Esophagus squamous epithelium (tissue), 5 donors: ENCODE results near the gene DEF6. TPM values are rescaled to one million over a fixed set of nuclear protein-coding genes. Genes with fewer than 3 reads are reported as not detected.

Experiments used
- DNase-seq: peaks from one replicate; lab custom pipeline; 2025; lab: John Stamatoyannopoulos, UW
- H3K27ac ChIP-seq, 4 donors: fragments of 200-600 bp; sonication (generic); one replicate each; pipeline ENCODE4 v1.5.1; 2016 to 2019; ENCODE audit warnings: mild to moderate bottlenecking in 1 of 4
- H3K27me3 ChIP-seq, 4 donors: fragments of 200-600 bp; sonication (generic); 1 replicate in 3 of 4; 2 replicates in 1 of 4; pipeline versions ENCODE4 v1.5.1 to v1.6.0; 2017 to 2021; ENCODE audit warnings: antibody characterized with exemption in 1 of 4
- H3K36me3 ChIP-seq, 3 donors: fragments of 200-600 bp; sonication (generic); one replicate each; pipeline ENCODE4 v1.5.1; 2016 to 2019
- H3K4me1 ChIP-seq, 3 donors: fragments of 200-600 bp; sonication (generic); one replicate each; pipeline ENCODE4 v1.5.1; 2017 to 2019
- H3K4me3 ChIP-seq, 4 donors: fragments of 200-600 bp; sonication (generic); 1 replicate in 3 of 4; 2 replicates in 1 of 4; pipeline ENCODE4 v1.5.1; 2016 to 2019; ENCODE audit warnings: mild to moderate bottlenecking in 2 of 4, moderate library complexity in 1 of 4
- H3K9me3 ChIP-seq, 3 donors: fragments of 200-600 bp; sonication (generic); one replicate each; pipeline ENCODE4 v1.5.1; 2016 to 2019
- CTCF ChIP-seq, 6 experiments: fragments of 450-650 bp in 4 of 6; fragments of 200-600 bp in 2 of 6; sonication (generic) in 2 of 6; IDR thresholded peaks; one replicate each; pipeline ENCODE4 v1.5.1; 2016 to 2019; ENCODE audit warnings: antibody characterized with exemption in 6 of 6, mild to moderate bottlenecking in 4 of 6, moderate library complexity in 4 of 6
- POLR2A ChIP-seq, 4 donors: fragments of 450-650 bp; IDR thresholded peaks; one replicate each; pipeline ENCODE4 v1.6.1; 2017; ENCODE audit warnings: antibody characterized with exemption in 4 of 4, mild to moderate bottlenecking in 4 of 4, moderate library complexity in 3 of 4
- WGBS, 2 donors: methylation state at CpG; one replicate each; pipeline ENCODE4 v1.1.5; 2018; 5-methylcytosine and 5-hydroxymethylcytosine counted together
- intact Hi-C: fragments of 100-400 bp; cut with DNase I; formaldehyde crosslinking; loops from one replicate; pipeline ENCODE4 v1.15.0; 2022
- total RNA-seq, 4 donors: library from RNA; depleted of rRNA; stranded (reverse); fragments of >200 nt; gene quantifications; one replicate each; pipeline ENCODE4 v1.1.0, GENCODE V29; 2016
- donor health status: DM: yes; HTN: yes; CAD: no.

Gene DEF6
- total RNA-seq, 4 donors from 2014 or later = 20.5 to 38.0 (median 25.2) TPM

- DNase-seq = no peak
- Histone ChIP-seq H3K9me3 (no peaks in the 10 kb centered on the region), H3K4me3 (no peak overlapping the region), H3K27me3 (no peaks in the 10 kb centered on the region), H3K27ac (no peak overlapping the region), H3K4me1 (peaks cover 4 to 17% (median 11%) of the 10 kb centered on the region in 3 donors), H3K36me3 (peaks cover 0 to 30% (median 17%) of the 10 kb centered on the region in 3 donors)
- 91 to 92% methylated on average over 3 of the region's 3 CpGs for WGBS, 2 donors
- intact Hi-C loops = no loop called here
- no peak for TF ChIP-seq CTCF (IDR thresholded peaks at IDR 0.05)
- no peak for TF ChIP-seq POLR2A (IDR thresholded peaks at IDR 0.05)
Measured at GRCh38 chr6:35278708-35279107, 18.9 kb upstream of the DEF6 start.

GRCh38 chr6:35280903-35281302, 16.7 kb upstream of the DEF6 start:
- Histone ChIP-seq H3K4me1 (no peaks in the 10 kb centered on the region), H3K27me3 (no peaks in the 10 kb centered on the region), H3K27ac (no peak overlapping the region), H3K36me3 (peaks cover 6 to 52% (median 30%) of the 10 kb centered on the region in 3 donors), H3K9me3 (no peaks in the 10 kb centered on the region), H3K4me3 (no peak overlapping the region)
- DNase-seq = no peak
- no peak for TF ChIP-seq POLR2A (IDR thresholded peaks at IDR 0.05)
- intact Hi-C loops = no loop called here
- WGBS, 2 donors = 83 to 85% methylated on average over 2 to 4 of the region's 4 CpGs

- peaks cover 0 to 1% (median 0%) of the 10 kb centered on the region in 3 donors for H3K4me1 ChIP-seq
- H3K27me3 ChIP-seq = no peaks in the 10 kb centered on the region
- no peak for DNase-seq
- intact Hi-C loops = no loop called here
- no peak overlapping the region for H3K27ac ChIP-seq
- no peak for TF ChIP-seq POLR2A (IDR thresholded peaks at IDR 0.05)
- no peak for TF ChIP-seq CTCF (IDR thresholded peaks at IDR 0.05)
- H3K9me3 ChIP-seq = no peaks in the 10 kb centered on the region
- peaks cover 18 to 68% (median 37%) of the 10 kb centered on the region in 3 donors for H3K36me3 ChIP-seq
- 82 to 89% methylated on average over 2 of the region's 2 CpGs for WGBS, 2 donors
- H3K4me3 ChIP-seq = no peak overlapping the region
Measured at GRCh38 chr6:35282472-35282871, 15.1 kb upstream of the DEF6 start.

- 60 to 100% methylated on average over 2 of the region's 2 CpGs for WGBS, 2 donors
- intact Hi-C loops = no loop called here
- no peak for TF ChIP-seq POLR2A (IDR thresholded peaks at IDR 0.05)
- TF ChIP-seq CTCF (IDR thresholded peaks at IDR 0.05) = no peak
- H3K36me3 ChIP-seq = peaks cover 21 to 77% (median 46%) of the 10 kb centered on the region in 3 donors
- H3K4me3 ChIP-seq = no peak overlapping the region
- H3K27me3 ChIP-seq = no peaks in the 10 kb centered on the region
- H3K27ac ChIP-seq = no peak overlapping the region
- no peak for DNase-seq
- H3K4me1 ChIP-seq = peaks cover 0 to 6% (median 0%) of the 10 kb centered on the region in 3 donors
- H3K9me3 ChIP-seq = no peaks in the 10 kb centered on the region
Measured at GRCh38 chr6:35283361-35283760, 14.3 kb upstream of the DEF6 start.

- Histone ChIP-seq H3K27ac (no peak overlapping the region), H3K4me1 (peaks cover 0 to 6% (median 0%) of the 10 kb centered on the region in 3 donors), H3K27me3 (no peaks in the 10 kb centered on the region), H3K36me3 (peaks cover 37 to 100% (median 46%) of the 10 kb centered on the region in 3 donors), H3K4me3 (no peak overlapping the region), H3K9me3 (no peaks in the 10 kb centered on the region)
- TF ChIP-seq CTCF (IDR thresholded peaks at IDR 0.05) (no peak), POLR2A (IDR thresholded peaks at IDR 0.05) (no peak)
- WGBS, 2 donors = 81 to 92% methylated on average over 7 to 10 of the region's 12 CpGs
- intact Hi-C loops = no loop called here
- DNase-seq = no peak
Measured at GRCh38 chr6:35287671-35288396, 9.8 kb upstream of the DEF6 start.
